SK-N-SH (cell line): ENCODE data around the gene MYORG. TPM values are rescaled to one million over a fixed set of nuclear protein-coding genes. Genes with fewer than 3 reads are reported as not detected.

Experiments
- CTCF ChIA-PET: fragments of 300-600, 350-600 bp; formaldehyde crosslinking; extraction: SDS; loops from one replicate; lab custom pipeline; 2021; lab: Yijun Ruan, JAX
- POLR2A ChIA-PET: fragments of 350-600 bp; sonication (Branson Sonifier 250); formaldehyde crosslinking; extraction: SDS; loops from one replicate; lab custom pipeline; 2020; ENCODE audit warnings: antibody characterized with exemption, inconsistent platforms; lab: Yijun Ruan, JAX
- DNase-seq: peaks from one replicate; pipeline ENCODE4 v3.0.0; 2012
- H2AFZ ChIP-seq: fragments of 200-600 bp; sonication (generic); 2 replicates; pipeline ENCODE4 v1.8.1; 2016; ENCODE audit warnings: antibody characterized with exemption, mild to moderate bottlenecking, low read depth
- H3F3A ChIP-seq: fragments of 200-600 bp; sonication (generic); replicated peaks from 2 replicates; pipeline ENCODE3; 2016; ENCODE audit warnings: antibody characterized with exemption, mild to moderate bottlenecking; ENCODE audit not compliant: insufficient read depth
- H3K27ac ChIP-seq, 2 experiments: fragments of 200-500 bp in 1 of 2; fragments of 200-600 bp in 1 of 2; sonication (Bioruptor generic) in 1 of 2; sonication (generic), shearing (Covaris generic) in 1 of 2; 2 replicates each; pipeline versions ENCODE4 v1.5.1 to v1.6.1; 2014 to 2016; ENCODE audit warnings: low read depth in 2 of 2, inconsistent platforms in 1 of 2, low read length in 1 of 2, mild to moderate bottlenecking in 1 of 2, mixed read lengths in 1 of 2
- H3K27me3 ChIP-seq: fragments of 200-600 bp; sonication (generic), shearing (Covaris generic); 2 replicates; pipeline ENCODE4 v1.6.1; 2016; ENCODE audit warnings: mixed run types; ENCODE audit not compliant: insufficient read depth
- H3K36me3 ChIP-seq, 2 experiments: fragments of 200-500 bp in 1 of 2; fragments of 200-600 bp in 1 of 2; sonication (Bioruptor generic) in 1 of 2; sonication (generic) in 1 of 2; replicated peaks in 1 of 2; 2 replicates each; pipeline versions ENCODE3 to v1.5.1; 2014 to 2016; ENCODE audit warnings: low read length in 1 of 2, mild to moderate bottlenecking in 1 of 2; ENCODE audit not compliant: insufficient read depth in 2 of 2, control insufficient read depth in 1 of 2
- H3K4me1 ChIP-seq, 2 experiments: fragments of 200-500 bp in 1 of 2; fragments of 200-600 bp in 1 of 2; sonication (Bioruptor generic) in 1 of 2; sonication (generic), shearing (Covaris generic) in 1 of 2; 2 replicates each; pipeline versions ENCODE4 v1.5.1 to v1.6.1; 2014 to 2016; ENCODE audit warnings: low read depth in 1 of 2, low read length in 1 of 2, mixed run types in 1 of 2; ENCODE audit not compliant: insufficient read depth in 2 of 2, control insufficient read depth in 1 of 2
- H3K4me2 ChIP-seq: fragments of 200-600 bp; sonication (generic), shearing (Covaris generic); 2 replicates; pipeline ENCODE4 v1.6.1; 2017; ENCODE audit warnings: mixed run types
- H3K4me3 ChIP-seq, 2 experiments: fragments of 200-500 bp in 1 of 2; fragments of 200-600 bp in 1 of 2; sonication (Bioruptor generic) in 1 of 2; sonication (generic), shearing (Covaris generic) in 1 of 2; 2 replicates each; pipeline versions ENCODE4 v1.5.1 to v1.8.1; 2014 to 2016; ENCODE audit warnings: low read depth in 2 of 2, inconsistent platforms in 1 of 2, low read length in 1 of 2, mild to moderate bottlenecking in 1 of 2, mixed read lengths in 1 of 2, moderate library complexity in 1 of 2
- H3K79me2 ChIP-seq: fragments of 200-600 bp; sonication (generic); 2 replicates; pipeline ENCODE4 v1.8.1; 2017; ENCODE audit warnings: mild to moderate bottlenecking; ENCODE audit not compliant: insufficient read depth
- H3K9ac ChIP-seq: fragments of 200-600 bp; sonication (generic); 2 replicates; pipeline ENCODE4 v1.6.1; 2017; ENCODE audit warnings: mixed run types
- H3K9me2 ChIP-seq: fragments of 200-600 bp; sonication (generic); 2 replicates; pipeline ENCODE4 v1.6.1; 2017; ENCODE audit warnings: mixed run types
- H3K9me3 ChIP-seq: fragments of 200-600 bp; sonication (generic); 2 replicates; pipeline ENCODE4 v1.6.1; 2017; ENCODE audit warnings: mixed run types, mild to moderate bottlenecking, moderate library complexity
- H4K20me1 ChIP-seq: fragments of 200-600 bp; sonication (generic); 2 replicates; pipeline ENCODE4 v1.6.1; 2017; ENCODE audit warnings: mild to moderate bottlenecking, mixed run types; ENCODE audit not compliant: insufficient read depth
- CHD2 ChIP-seq: fragments of 150-350 bp; IDR thresholded peaks from 2 replicates; pipeline ENCODE4 v1.6.1; 2018; ENCODE audit warnings: low read length; ENCODE audit not compliant: partially characterized antibody
- GABPA ChIP-seq: IDR thresholded peaks from 2 replicates; pipeline ENCODE4 v1.4.0; 2012; ENCODE audit warnings: low read depth, mild to moderate bottlenecking
- NFIC ChIP-seq: IDR thresholded peaks from 2 replicates; pipeline ENCODE4 v1.4.0; 2012; ENCODE audit warnings: borderline replicate concordance
- RXRA ChIP-seq: IDR thresholded peaks from 2 replicates; pipeline ENCODE4 v1.4.0; 2012; ENCODE audit warnings: low read depth, mild to moderate bottlenecking, borderline replicate concordance
- TAF1 ChIP-seq: IDR thresholded peaks from 2 replicates; pipeline ENCODE4 v1.6.1; 2012; ENCODE audit warnings: low read depth, mild to moderate bottlenecking, low read length, moderate library complexity, borderline replicate concordance
- TEAD4 ChIP-seq: IDR thresholded peaks from 2 replicates; pipeline ENCODE4 v1.4.0; 2012; ENCODE audit warnings: mild to moderate bottlenecking, borderline replicate concordance; ENCODE audit not compliant: insufficient read depth
- WGBS: methylation state at CpG from one replicate; pipeline ENCODE4 v1.1.6; 2017; ENCODE audit warnings: low lambda C conversion rate; 5-methylcytosine and 5-hydroxymethylcytosine counted together
- polyA plus RNA-seq, 3 experiments: library from polyadenylated mRNA; depleted of rRNA; stranded (reverse); fragments of >200 nt; gene quantifications; 2 replicates each; pipeline ENCODE4 v1.2.3, GENCODE V29; 2012
- TF ChIP-seq, protein P1 (sequence below): fragments of 150-350 bp; IDR thresholded peaks from 2 replicates; pipeline ENCODE4 v1.6.1; 2017; ENCODE audit warnings: antibody characterized with exemption, low read length, low read depth, borderline replicate concordance
- TF ChIP-seq, protein P2 (sequence below): IDR thresholded peaks from 2 replicates; pipeline ENCODE4 v1.4.0; 2012; ENCODE audit warnings: low read depth, borderline replicate concordance
- TF ChIP-seq, protein P3 (sequence below): fragments of 200-600 bp; sonication (generic); IDR thresholded peaks from 2 replicates; pipeline ENCODE4 v1.6.1; 2017; ENCODE audit warnings: antibody characterized with exemption, mild to moderate bottlenecking, moderate library complexity
- TF ChIP-seq, protein P4 (sequence below): fragments of 150-350 bp; IDR thresholded peaks from 2 replicates; pipeline ENCODE4 v1.6.1; 2016; ENCODE audit warnings: mild to moderate bottlenecking, low read depth, low read length
- TF ChIP-seq, protein P5 (sequence below): IDR thresholded peaks from 2 replicates; pipeline ENCODE4 v1.6.1; 2012; ENCODE audit warnings: mild to moderate bottlenecking, low read depth, low read length, moderate library complexity

MYORG gene
- polyA plus RNA-seq, 1 of the 3 experiments (the other 2 are of a cell fraction) = 1.1 TPM

DNA sequence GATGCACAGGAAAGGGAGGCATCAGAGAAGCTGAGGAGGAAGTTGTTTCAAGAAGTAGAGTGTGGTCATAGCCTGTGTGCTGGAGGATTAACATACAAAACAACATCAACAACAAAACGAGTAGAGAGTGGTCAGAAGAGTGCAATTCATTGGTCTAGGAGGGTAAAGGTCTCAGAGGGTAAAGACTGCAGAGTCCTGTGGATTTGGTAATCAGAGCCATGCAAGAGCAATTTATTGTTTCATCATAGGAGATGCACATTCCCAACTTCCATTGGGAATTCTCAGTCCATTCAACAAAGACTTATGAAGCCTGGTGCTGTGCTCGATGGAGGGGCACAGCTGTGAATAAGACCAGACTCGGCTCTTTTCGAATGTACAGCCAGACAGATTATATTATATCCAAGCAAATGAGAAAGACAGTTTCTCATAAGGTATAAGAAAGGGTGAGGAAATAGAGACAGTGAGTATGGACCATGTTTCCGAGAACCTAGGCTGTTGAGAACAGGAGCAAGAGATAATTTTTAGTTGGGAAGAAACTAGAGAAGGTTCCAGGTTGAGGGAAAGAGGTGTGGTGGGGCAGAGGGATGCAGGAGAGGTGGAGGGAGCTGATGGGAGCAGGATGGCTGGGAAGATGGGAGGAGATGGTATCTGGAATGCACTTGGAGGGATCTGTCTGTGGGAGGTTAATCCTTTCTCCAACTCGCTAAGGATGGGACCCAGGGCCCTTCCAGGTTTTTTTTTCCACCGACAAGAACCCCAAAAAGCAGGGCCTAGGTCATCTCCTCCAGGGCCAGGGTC, 7.9 kb upstream of the MYORG start (continued):
- no peak for TF ChIP-seq GABPA
- TF ChIP-seq TEAD4 = no peak
- no peak for TF ChIP-seq NFIC
- TF ChIP-seq, protein P1, sequence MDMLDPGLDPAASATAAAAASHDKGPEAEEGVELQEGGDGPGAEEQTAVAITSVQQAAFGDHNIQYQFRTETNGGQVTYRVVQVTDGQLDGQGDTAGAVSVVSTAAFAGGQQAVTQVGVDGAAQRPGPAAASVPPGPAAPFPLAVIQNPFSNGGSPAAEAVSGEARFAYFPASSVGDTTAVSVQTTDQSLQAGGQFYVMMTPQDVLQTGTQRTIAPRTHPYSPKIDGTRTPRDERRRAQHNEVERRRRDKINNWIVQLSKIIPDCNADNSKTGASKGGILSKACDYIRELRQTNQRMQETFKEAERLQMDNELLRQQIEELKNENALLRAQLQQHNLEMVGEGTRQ = no peak
- TF ChIP-seq, protein P2, sequence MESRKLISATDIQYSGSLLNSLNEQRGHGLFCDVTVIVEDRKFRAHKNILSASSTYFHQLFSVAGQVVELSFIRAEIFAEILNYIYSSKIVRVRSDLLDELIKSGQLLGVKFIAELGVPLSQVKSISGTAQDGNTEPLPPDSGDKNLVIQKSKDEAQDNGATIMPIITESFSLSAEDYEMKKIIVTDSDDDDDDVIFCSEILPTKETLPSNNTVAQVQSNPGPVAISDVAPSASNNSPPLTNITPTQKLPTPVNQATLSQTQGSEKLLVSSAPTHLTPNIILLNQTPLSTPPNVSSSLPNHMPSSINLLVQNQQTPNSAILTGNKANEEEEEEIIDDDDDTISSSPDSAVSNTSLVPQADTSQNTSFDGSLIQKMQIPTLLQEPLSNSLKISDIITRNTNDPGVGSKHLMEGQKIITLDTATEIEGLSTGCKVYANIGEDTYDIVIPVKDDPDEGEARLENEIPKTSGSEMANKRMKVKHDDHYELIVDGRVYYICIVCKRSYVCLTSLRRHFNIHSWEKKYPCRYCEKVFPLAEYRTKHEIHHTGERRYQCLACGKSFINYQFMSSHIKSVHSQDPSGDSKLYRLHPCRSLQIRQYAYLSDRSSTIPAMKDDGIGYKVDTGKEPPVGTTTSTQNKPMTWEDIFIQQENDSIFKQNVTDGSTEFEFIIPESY = no peak
- TF ChIP-seq CHD2 = no peak
- TF ChIP-seq TAF1 = no peak
- TF ChIP-seq RXRA = no peak
- TF ChIP-seq, protein P3, sequence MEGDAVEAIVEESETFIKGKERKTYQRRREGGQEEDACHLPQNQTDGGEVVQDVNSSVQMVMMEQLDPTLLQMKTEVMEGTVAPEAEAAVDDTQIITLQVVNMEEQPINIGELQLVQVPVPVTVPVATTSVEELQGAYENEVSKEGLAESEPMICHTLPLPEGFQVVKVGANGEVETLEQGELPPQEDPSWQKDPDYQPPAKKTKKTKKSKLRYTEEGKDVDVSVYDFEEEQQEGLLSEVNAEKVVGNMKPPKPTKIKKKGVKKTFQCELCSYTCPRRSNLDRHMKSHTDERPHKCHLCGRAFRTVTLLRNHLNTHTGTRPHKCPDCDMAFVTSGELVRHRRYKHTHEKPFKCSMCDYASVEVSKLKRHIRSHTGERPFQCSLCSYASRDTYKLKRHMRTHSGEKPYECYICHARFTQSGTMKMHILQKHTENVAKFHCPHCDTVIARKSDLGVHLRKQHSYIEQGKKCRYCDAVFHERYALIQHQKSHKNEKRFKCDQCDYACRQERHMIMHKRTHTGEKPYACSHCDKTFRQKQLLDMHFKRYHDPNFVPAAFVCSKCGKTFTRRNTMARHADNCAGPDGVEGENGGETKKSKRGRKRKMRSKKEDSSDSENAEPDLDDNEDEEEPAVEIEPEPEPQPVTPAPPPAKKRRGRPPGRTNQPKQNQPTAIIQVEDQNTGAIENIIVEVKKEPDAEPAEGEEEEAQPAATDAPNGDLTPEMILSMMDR = no peak

DNA sequence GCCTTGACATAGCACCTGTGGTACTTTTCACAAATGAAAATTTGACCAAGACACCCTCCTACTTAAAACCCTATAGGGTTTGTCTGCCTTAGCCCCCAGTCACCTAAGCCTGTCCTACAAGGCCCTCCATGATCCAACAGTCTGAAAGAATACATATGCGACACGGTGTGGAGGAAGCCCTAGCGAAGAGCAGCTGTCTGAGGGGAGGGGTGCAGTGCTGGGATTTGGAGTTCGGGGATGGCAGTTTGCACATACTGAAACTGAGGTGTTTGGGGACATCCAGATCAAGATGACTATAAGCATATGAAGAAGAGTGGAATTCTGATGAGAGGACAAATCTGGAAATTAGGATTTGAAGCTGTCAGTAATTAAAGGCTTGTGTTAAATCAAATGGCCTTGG, 7.2 kb upstream of the MYORG start:
- Histone ChIP-seq H3K79me2 (no peaks in the 10 kb centered on the region), H3K4me1 (peaks cover 7 to 8% of the 10 kb centered on the region in 2 experiments; a peak in 2 of 4 replicates), H3K4me2 (no peak overlapping the region), H3K9me3 (no peaks in the 10 kb centered on the region), H4K20me1 (no peaks in the 10 kb centered on the region), H3K9ac (no peak overlapping the region), H3F3A (no peaks in the 10 kb centered on the region), H3K4me3 (no peak overlapping the region), H3K36me3 (no peaks in the 10 kb centered on the region), H3K27ac (no peak overlapping the region), H3K9me2 (no peaks in the 10 kb centered on the region), H3K27me3 (no peaks in the 10 kb centered on the region), H2AFZ (no peak overlapping the region)
- 91% methylated on average over 4 of the region's 4 CpGs for WGBS
- DNase-seq = no peak
- CTCF ChIA-PET = interaction anchor here (0.5 to 1.3 kb wide), 3 partner anchors 20 to 463 kb away, joined by 3 read pairs; no protein-coding TSS in a partner anchor
- TF ChIP-seq, protein P4, sequence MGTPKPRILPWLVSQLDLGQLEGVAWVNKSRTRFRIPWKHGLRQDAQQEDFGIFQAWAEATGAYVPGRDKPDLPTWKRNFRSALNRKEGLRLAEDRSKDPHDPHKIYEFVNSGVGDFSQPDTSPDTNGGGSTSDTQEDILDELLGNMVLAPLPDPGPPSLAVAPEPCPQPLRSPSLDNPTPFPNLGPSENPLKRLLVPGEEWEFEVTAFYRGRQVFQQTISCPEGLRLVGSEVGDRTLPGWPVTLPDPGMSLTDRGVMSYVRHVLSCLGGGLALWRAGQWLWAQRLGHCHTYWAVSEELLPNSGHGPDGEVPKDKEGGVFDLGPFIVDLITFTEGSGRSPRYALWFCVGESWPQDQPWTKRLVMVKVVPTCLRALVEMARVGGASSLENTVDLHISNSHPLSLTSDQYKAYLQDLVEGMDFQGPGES = no peak
- TF ChIP-seq, protein P5, sequence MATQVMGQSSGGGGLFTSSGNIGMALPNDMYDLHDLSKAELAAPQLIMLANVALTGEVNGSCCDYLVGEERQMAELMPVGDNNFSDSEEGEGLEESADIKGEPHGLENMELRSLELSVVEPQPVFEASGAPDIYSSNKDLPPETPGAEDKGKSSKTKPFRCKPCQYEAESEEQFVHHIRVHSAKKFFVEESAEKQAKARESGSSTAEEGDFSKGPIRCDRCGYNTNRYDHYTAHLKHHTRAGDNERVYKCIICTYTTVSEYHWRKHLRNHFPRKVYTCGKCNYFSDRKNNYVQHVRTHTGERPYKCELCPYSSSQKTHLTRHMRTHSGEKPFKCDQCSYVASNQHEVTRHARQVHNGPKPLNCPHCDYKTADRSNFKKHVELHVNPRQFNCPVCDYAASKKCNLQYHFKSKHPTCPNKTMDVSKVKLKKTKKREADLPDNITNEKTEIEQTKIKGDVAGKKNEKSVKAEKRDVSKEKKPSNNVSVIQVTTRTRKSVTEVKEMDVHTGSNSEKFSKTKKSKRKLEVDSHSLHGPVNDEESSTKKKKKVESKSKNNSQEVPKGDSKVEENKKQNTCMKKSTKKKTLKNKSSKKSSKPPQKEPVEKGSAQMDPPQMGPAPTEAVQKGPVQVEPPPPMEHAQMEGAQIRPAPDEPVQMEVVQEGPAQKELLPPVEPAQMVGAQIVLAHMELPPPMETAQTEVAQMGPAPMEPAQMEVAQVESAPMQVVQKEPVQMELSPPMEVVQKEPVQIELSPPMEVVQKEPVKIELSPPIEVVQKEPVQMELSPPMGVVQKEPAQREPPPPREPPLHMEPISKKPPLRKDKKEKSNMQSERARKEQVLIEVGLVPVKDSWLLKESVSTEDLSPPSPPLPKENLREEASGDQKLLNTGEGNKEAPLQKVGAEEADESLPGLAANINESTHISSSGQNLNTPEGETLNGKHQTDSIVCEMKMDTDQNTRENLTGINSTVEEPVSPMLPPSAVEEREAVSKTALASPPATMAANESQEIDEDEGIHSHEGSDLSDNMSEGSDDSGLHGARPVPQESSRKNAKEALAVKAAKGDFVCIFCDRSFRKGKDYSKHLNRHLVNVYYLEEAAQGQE = no peak
- POLR2A ChIA-PET = no interaction called here
